Measurements from ENCODE around the gene TPPP3.
"Not testable (repeated sequence)": the region's sequence is repeated elsewhere in the genome, so short reads cannot be mapped to it uniquely, and the experiment has no call there.

The TPPP3 gene

GRCh38 chr16:67426022-67426421 lies 32.7 kb upstream of the TPPP3 start:
- no peak for DNase-seq (ENCODE audit: low read depth in 1 of 2, low spot score in 1 of 2)

- DNase-seq (ENCODE audit: low read depth in 1 of 2, low spot score in 1 of 2) = no peak
These were observed 32.3 kb upstream of the TPPP3 start for GRCh38 chr16:67425580-67425979.

GRCh38 chr16:67425061-67425460 lies 31.8 kb upstream of the TPPP3 start:
- DNase-seq (ENCODE audit: low read depth in 1 of 2, low spot score in 1 of 2) = no peak

GRCh38 chr16:67424261-67424615 lies 30.9 kb upstream of the TPPP3 start:
- no peak for DNase-seq (ENCODE audit: low read depth in 1 of 2, low spot score in 1 of 2)

DNA sequence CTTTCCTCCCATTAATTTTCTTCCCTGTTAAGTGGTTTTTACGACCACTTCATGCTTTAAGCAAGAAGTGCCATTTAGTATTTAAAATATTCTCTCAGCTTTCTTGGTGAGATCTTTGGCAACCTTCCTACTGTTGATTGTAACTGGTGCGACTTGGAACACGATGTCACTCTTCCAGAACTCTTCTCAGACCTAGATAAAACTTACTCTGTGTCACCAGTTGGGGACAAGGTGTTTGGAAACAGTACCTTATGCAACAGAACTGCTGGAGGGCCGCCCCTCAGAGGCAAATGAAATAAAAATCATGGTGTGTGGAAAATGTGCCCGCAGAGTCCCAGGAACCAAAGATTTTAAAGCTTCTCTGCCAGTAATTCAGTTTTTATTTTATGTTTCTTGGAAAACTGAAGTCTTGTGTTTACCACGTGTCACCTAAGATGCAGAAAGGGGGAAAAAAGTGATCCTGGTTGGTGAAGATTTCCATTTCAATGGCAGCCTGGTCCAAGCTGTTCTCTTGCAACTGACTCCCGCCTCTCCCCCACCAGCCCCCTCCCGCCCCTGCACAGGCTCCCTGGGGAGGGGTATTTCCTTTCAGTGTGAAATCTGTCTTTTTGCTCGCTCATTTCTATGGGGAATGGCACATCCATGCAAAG lies 30.4 kb upstream of the TPPP3 start:
- DNase-seq (ENCODE audit: low read depth in 1 of 2, low spot score in 1 of 2) = no peak

DNA sequence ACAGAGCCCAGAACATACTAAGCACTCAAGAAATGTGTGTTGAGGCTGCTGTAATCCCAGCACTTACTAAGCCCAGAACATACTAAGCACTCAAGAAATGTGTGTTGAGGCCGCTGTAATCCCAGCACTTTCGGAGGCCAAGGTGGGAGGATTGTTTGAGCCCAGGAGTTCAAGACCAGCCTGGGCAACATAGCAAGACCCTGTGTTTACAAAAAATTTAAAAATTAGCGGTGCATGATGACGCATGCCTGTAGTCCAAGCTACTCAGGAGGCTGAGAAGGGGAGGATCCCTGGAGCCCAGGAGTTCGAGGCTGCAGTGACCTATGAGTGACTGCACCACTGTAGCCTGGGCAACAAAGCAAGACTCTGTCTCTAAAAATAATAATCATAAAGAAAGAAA lies 29.7 kb upstream of the TPPP3 start:
- no peak for DNase-seq (ENCODE audit: low read depth in 1 of 2, low spot score in 1 of 2)

DNA sequence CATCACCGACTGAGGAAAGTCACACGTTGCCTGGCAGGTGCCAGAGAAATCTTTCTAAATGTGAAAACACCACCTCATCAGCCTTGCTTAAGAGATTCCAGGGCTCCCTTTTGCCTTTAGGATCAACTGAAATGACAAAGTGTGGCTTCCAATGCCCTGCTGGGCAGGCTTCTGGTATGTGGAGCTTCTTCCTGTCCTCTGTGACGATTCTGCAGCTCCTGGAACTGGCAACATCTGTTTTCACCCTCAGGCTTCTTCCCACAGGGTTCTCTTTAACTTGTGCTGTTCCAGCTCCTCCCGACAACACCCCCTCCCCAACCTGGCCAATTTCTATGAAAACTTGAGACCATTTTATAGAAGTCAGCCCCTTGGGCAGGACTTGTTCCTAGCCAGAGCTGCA lies 27.7 kb upstream of the TPPP3 start:
- no peak for DNase-seq (ENCODE audit: low read depth in 1 of 2, low spot score in 1 of 2)

DNA sequence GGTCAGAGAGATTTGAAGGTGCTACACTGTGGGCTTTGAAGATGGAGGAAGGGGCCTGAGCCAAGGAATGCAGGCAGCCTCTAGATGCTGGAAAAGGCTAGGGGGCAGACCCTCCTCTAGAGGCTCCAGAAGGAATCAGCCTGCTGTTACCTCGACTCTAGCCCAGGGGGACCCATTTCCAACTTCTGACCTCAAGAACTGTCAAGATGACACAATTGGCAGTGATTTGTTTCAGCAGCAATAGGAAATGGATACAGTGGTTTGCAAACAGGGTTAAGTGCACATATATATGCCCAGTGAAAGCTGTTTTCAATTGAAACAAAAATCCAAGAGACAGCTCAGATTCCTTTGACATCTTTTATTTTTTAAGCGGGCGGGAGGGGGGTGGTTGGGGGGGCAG lies 26.6 kb upstream of the TPPP3 start:
- DNase-seq (ENCODE audit: low read depth in 1 of 2, low spot score in 1 of 2) = no peak

DNA sequence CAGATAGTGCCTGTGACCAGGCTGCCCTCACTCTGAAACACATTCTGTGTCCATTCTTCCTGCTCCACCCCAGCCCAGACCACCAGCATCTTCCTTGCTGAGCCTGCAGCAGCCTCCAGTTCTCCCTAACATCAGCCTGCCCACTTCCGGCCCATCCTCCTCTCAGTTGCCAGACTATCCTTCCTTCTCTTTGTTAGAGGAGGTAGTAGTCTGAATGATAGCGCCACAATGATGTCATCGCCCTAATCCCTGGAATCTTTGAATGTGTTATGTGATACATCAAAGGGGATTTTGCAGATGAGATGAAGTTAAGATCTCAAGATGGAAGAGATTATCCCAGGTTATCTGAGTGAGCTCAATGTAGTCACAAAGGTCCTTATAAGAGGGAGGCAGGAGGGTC lies 26.2 kb upstream of the TPPP3 start:
- no peak for DNase-seq (ENCODE audit: low read depth in 1 of 2, low spot score in 1 of 2)

DNA sequence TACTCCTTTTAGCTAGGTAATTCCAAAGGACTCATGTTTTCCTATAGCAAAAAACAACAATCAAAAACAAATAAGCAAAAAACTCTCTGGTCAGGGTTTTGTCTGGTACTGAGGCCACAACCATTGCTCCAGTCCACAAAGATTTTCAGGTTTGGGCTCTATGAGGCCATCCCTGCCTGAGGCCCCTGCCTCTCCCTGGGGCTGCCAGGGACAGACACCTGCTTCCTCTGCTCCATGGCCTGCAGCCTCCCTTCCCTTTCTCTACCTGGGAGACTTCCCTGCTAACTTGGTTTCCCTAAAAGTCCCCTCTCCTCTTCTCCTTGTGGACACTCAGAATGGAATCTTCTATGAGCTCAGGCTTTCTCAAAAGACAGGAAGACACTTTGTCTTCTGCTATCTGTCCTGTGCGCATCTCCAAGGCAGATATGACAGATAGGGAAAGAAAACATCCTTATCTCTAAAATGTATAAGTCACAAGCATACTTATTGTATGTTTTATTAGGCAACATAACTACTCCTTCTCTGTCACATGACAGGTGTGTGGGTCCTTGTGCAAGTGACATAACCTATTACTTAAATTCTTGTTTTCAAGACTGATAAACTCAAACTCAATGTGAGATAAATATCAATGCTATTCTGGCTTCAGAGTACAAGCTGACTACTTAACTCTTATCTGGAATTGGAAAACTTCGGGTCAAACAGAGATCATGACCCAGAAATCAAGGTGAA lies 24.2 kb upstream of the TPPP3 start:
- DNase-seq (ENCODE audit: low read depth in 1 of 2, low spot score in 1 of 2) = no peak

DNA sequence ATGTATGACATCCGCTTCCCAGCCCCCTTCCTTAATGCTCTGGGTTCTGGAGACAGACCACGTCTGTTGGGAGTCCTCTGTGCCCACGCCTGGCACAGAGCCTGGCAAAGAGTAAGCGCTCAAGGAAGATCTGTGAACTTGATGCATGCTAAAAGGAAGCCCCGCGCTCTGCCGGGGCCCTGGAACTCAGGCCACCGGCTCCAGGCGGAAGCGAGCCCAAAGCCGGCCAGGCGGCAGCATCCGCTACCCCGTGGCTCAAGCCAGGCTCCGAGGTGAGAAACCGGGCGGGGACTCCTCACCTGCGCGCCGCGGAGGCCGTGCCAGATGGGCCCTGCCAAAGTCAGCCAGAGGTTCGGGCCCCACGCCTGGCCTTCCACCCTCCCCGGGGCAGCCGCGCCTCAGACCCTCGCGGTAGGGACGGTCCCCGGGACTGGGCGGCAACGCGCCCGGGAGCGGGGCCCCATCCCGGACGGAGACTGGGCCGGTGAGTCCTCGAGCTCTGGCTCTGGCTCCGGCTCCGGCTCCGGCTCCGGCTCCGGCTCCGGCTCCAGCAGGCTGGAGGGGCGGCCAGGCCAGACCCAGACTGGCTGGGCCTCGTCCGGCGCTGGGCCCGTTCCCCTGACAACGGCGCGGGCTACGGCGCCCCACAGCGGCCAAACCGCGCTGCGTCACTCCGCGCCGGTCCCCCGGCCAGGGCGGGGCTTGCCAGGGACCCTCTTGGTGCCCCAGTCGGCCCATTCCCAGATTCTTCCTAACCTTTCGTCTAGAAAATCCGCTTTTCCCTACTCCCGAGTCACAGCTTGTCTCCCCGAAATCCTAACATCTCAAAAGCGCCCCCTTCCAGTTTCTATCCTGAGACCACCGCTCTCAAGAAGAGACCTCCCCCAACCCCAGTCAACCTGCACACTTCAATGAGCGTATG lies 22.8 kb upstream of the TPPP3 start, which contains the start of gene ZDHHC1:
Gene ZDHHC1 (minus strand): TSS at position 606 of the 922 bp plus-strand sequence. CDS start 8,702 bp downstream, outside the sequence.
- peak in 1 of 2 donors; percentile 33 for DNase-seq (ENCODE audit: low read depth in 1 of 2, low spot score in 1 of 2)

DNA sequence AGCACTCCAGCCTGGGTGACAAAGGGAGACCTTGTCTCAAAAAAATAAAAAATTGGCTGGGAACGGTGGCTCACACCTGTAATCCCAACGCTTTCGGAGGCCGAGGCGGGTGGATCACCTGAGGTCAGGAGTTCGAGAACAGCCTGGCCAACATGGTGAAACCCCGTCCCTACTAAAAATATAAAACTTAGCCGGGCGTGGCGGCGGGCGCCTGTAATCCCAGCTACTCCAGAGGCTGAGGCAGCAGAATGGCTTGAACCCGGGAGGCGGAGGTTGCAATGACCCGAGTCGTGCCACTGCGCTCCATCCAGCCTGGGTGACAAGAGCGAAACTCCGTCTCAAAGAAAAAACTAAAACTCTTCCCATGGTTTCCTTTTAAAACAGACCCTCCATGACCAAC lies 22.1 kb upstream of the TPPP3 start:
- DNase-seq (ENCODE audit: low read depth in 1 of 2, low spot score in 1 of 2) = not testable (repeated sequence)

GRCh38 chr16:67413978-67414911 lies 20.9 kb upstream of the TPPP3 start:
- DNase-seq (ENCODE audit: low read depth in 1 of 2, low spot score in 1 of 2) = no peak

DNA sequence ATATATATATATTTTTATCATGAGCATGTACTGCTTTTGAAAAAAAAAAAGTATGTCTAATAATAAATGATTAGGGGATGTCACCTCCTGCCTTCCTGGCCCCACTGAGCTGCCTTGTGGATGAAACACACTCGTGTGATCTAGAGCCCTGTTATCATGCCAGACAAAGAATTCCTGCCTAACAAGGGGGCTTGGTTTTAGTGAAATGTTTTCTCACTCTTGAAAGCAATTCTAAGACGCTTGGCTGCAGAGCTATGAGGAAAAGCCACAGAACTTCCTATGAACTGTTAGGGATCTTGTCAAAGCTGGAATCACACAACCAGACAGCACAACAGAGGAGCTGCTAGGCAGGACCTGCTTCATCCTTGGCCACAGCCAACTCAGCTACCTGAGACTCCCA lies 19.0 kb upstream of the TPPP3 start:
- DNase-seq (ENCODE audit: low read depth in 1 of 2, low spot score in 1 of 2) = no peak

DNA sequence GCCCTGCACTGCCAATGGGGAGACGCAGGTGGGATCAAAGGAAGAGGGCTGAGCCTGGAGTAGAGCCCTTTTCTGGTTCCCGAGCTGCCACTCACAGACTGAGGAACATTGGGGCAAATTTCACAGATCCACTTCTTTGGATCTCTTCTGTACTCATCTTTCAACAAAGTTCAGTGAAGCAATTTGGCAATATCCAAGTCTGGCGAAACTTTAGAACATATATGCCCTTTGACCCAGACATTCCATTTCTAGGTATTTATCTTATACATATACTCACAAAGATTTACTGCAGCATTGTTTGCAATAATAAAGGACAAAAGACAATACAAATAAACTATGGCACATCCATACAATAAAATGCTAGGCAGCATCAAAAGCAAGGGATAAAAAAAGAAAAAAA lies 18.0 kb upstream of the TPPP3 start:
- no peak for DNase-seq (ENCODE audit: low read depth in 1 of 2, low spot score in 1 of 2)

DNA sequence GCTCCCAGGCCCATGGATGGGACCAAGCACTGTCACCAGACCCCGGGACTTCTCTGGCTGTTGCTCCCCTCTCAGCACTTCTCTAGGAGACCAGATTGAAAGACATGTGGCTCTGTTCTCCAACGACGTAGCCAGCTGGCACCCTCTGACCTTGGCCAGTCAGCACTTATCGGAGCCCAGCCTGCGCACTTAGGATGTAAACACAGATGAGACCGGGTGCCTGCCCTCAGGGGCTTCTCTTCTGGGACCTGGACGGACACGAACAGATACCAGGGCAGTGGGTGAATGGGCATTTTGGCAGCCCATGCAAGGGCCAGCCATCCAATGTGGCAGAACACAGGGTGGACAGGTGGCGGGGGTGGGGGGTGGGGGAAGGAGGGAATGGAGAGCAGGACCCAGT lies 16.3 kb upstream of the TPPP3 start:
- no peak for DNase-seq (ENCODE audit: low read depth in 1 of 2, low spot score in 1 of 2)

DNA sequence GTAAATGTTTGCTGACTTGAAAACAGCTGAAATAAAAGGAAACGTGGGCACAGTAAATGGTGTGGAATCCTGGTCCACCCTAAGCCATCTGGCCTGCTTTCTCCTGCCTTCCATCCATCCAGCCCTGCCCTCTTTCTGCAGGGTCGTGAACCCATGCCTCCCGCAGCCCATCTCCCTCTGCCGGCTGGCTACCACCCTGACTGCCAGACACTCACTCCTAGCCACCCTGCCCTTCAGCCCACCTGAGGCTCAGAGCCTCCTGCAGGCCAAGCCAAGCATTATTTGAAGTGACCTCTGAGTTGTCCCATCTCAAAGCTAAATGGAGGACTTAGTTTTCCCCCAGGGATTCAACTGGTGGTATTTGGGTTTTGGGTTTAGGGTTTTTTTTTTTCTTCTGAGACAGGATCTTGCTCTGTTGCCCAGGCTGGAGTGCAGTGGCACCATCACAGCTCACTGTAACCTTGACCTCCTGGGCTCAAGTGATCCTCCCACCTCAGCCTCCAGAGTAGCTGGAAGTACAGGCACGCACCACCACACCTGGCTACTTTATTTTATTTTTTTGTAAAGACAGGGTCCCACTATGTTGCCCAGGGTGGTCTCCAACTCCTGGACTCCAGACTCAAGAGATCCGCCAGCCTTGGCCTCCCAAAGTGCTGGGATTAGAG lies 14.6 kb upstream of the TPPP3 start:
- no peak for DNase-seq (ENCODE audit: low read depth in 1 of 2, low spot score in 1 of 2)

DNA sequence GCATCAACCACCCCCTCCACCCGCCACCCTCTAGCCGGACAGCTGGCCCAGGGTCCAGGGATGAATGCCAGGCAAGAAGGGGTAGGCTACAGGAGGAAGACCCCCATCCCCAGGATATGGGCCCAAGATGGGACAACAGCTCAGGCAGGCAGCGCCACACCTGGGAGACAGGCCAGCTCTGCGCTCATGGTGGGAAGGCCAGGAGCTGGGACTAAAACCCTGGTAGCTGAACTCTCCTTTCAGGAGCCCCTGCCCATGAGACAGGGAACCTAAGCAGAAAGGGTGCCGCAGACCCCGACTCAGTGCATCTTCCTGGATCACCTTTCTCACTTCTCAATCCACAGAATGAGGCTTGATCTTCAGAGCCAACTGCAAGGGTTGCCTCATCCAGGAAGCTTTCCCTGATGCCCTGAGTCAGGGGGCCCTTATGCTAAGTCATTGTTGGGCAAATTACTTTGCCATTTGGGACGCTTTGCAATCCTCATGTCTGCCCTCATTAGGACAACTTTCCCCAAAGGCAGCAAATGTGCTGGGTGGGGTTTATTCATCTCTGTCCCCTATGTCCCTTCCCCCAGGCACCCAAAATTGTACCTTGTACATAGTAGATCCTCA lies 14.0 kb upstream of the TPPP3 start:
- no peak for DNase-seq (ENCODE audit: low read depth in 1 of 2, low spot score in 1 of 2)

GRCh38 chr16:67406111-67406971 lies 13.0 kb upstream of the TPPP3 start:
- DNase-seq (ENCODE audit: low read depth in 1 of 2, low spot score in 1 of 2) = no peak
